PC-3 (cell line): ENCODE results near the gene CYP2R1.

Experiments used
- CTCF ChIP-seq: fragments of 300-600 bp; sonication (generic); conservative IDR thresholded peaks from 2 replicates; pipeline ENCODE4 v1.5.1; 2017; ENCODE audit warnings: antibody characterized with exemption, low read depth, mild to moderate bottlenecking, low read length
- EZH2 ChIP-seq: fragments of 300-600 bp; sonication (generic); IDR thresholded peaks from one replicate; pipeline ENCODE4 v1.6.1; 2017; ENCODE audit warnings: antibody characterized with exemption, mild to moderate bottlenecking, low read length; ENCODE audit not compliant: unreplicated experiment
- EZH2phosphoT487 ChIP-seq: fragments of 300-600 bp; sonication (generic); IDR thresholded peaks from 2 replicates; pipeline ENCODE4 v1.6.1; 2018; ENCODE audit warnings: mild to moderate bottlenecking, antibody characterized with exemption, low read length, borderline replicate concordance

- TF ChIP-seq CTCF (no peak), EZH2phosphoT487 (no peak), EZH2 (no peak)
Observed at GRCh38 chr11:14835496-14836492, 56.2 kb downstream of the CYP2R1 start.
